Gastroesophageal sphincter (tissue), 4 donors: Measurements from ENCODE around the gene PCDH9. TPM values are rescaled to one million over a fixed set of nuclear protein-coding genes. Genes with fewer than 3 reads are reported as not detected.

ENCODE experiments used
- ATAC-seq: fragments of 150-250 bp; one replicate; pipeline ENCODE4 v1.9.1; 2016; ENCODE audit warnings: mild to moderate bottlenecking, moderate library complexity
- H3K27ac ChIP-seq, 4 donors: fragments of 200-600 bp; sonication (generic) in 3 of 4; 1 replicate in 3 of 4; 2 replicates in 1 of 4; pipeline ENCODE4 v1.5.1; 2016 to 2019
- H3K27me3 ChIP-seq: fragments of 200-600 bp; sonication (generic); one replicate; pipeline ENCODE4 v1.5.1; 2019
- H3K36me3 ChIP-seq, 2 donors: fragments of 200-600 bp; sonication (generic); one replicate each; pipeline ENCODE4 v1.5.1; 2019; ENCODE audit warnings: control low read depth in 1 of 2
- H3K4me1 ChIP-seq, 3 donors: fragments of 200-600 bp; sonication (generic); 1 replicate in 2 of 3; 2 replicates in 1 of 3; pipeline ENCODE4 v1.5.1; 2016 to 2019; ENCODE audit warnings: control low read depth in 2 of 3
- H3K4me3 ChIP-seq, 2 donors: fragments of 200-600 bp; sonication (generic); one replicate each; pipeline ENCODE4 v1.5.1; 2019; ENCODE audit warnings: mild to moderate bottlenecking in 1 of 2, moderate library complexity in 1 of 2
- H3K9me3 ChIP-seq, 3 donors: fragments of 200-600 bp; sonication (generic); one replicate each; pipeline ENCODE4 v1.5.1; 2017 to 2019; ENCODE audit warnings: control low read depth in 2 of 3
- EP300 ChIP-seq: sonication (generic); formaldehyde crosslinking; IDR thresholded peaks from one replicate; pipeline ENCODE4 v1.6.1; 2017; ENCODE audit warnings: antibody characterized with exemption, mild to moderate bottlenecking
- POLR2A ChIP-seq, 2 donors: fragments of 450-650 bp; IDR thresholded peaks; one replicate each; pipeline ENCODE4 v1.6.1; 2017; ENCODE audit warnings: antibody characterized with exemption in 2 of 2, mild to moderate bottlenecking in 2 of 2, moderate library complexity in 1 of 2
- POLR2AphosphoS5 ChIP-seq: sonication (generic); formaldehyde crosslinking; IDR thresholded peaks from one replicate; pipeline ENCODE4 v1.6.1; 2017; ENCODE audit warnings: antibody characterized with exemption
- WGBS, 2 donors: methylation state at CpG; one replicate each; pipeline ENCODE4 v1.1.5; 2018; ENCODE audit warnings: low coverage in 1 of 2; 5-methylcytosine and 5-hydroxymethylcytosine counted together
- total RNA-seq, 4 donors: library from RNA; depleted of rRNA; stranded (reverse); fragments of >200 nt; gene quantifications; one replicate each; pipeline ENCODE4 v1.1.0, GENCODE V29; 2016
- TF ChIP-seq, protein P1 (sequence below), 4 experiments: fragments of 200-600 bp in 2 of 4; fragments of 450-650 bp in 2 of 4; sonication (generic) in 1 of 4; IDR thresholded peaks; one replicate each; pipeline ENCODE4 v1.5.1; 2017 to 2019; ENCODE audit warnings: antibody characterized with exemption in 4 of 4, mild to moderate bottlenecking in 2 of 4, moderate library complexity in 2 of 4

The PCDH9 gene
- total RNA-seq, 4 donors from 2014 or later = 52.9 to 141 (median 56.5) TPM

- Histone ChIP-seq H3K9me3 (no peaks in the 10 kb centered on the region), H3K36me3 (no peaks in the 10 kb centered on the region), H3K4me3 (no peak overlapping the region), H3K27ac (no peak overlapping the region), H3K4me1 (peaks cover 6 to 27% (median 6%) of the 10 kb centered on the region in 3 donors), H3K27me3 (no peaks in the 10 kb centered on the region)
- TF ChIP-seq POLR2AphosphoS5 (no peak), EP300 (no peak), POLR2A (IDR thresholded peaks at IDR 0.05) (no peak)
- TF ChIP-seq, protein P1, sequence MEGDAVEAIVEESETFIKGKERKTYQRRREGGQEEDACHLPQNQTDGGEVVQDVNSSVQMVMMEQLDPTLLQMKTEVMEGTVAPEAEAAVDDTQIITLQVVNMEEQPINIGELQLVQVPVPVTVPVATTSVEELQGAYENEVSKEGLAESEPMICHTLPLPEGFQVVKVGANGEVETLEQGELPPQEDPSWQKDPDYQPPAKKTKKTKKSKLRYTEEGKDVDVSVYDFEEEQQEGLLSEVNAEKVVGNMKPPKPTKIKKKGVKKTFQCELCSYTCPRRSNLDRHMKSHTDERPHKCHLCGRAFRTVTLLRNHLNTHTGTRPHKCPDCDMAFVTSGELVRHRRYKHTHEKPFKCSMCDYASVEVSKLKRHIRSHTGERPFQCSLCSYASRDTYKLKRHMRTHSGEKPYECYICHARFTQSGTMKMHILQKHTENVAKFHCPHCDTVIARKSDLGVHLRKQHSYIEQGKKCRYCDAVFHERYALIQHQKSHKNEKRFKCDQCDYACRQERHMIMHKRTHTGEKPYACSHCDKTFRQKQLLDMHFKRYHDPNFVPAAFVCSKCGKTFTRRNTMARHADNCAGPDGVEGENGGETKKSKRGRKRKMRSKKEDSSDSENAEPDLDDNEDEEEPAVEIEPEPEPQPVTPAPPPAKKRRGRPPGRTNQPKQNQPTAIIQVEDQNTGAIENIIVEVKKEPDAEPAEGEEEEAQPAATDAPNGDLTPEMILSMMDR (IDR thresholded peaks at IDR 0.05) = no peak
- ATAC-seq = no peak
- WGBS, 2 donors = 33 to 53% methylated on average over 1 of the region's 1 CpG
Observed at GRCh38 chr13:67145950-67146349, 84.2 kb downstream of the PCDH9 start.

GRCh38 chr13:67143544-67144115 lies 86.5 kb downstream of the PCDH9 start:
- Histone ChIP-seq H3K9me3 (no peaks in the 10 kb centered on the region), H3K36me3 (no peaks in the 10 kb centered on the region), H3K27ac (no peak overlapping the region), H3K4me3 (no peak overlapping the region), H3K4me1 (peaks cover 6 to 27% (median 6%) of the 10 kb centered on the region in 3 donors), H3K27me3 (no peaks in the 10 kb centered on the region)
- 80 to 91% methylated on average over 4 of the region's 4 CpGs for WGBS, 2 donors
- TF ChIP-seq POLR2AphosphoS5 = no peak
- no peak for TF ChIP-seq EP300
- TF ChIP-seq POLR2A (IDR thresholded peaks at IDR 0.05) = no peak
- TF ChIP-seq, protein P1 (IDR thresholded peaks at IDR 0.05) = no peak
- no peak for ATAC-seq

DNA sequence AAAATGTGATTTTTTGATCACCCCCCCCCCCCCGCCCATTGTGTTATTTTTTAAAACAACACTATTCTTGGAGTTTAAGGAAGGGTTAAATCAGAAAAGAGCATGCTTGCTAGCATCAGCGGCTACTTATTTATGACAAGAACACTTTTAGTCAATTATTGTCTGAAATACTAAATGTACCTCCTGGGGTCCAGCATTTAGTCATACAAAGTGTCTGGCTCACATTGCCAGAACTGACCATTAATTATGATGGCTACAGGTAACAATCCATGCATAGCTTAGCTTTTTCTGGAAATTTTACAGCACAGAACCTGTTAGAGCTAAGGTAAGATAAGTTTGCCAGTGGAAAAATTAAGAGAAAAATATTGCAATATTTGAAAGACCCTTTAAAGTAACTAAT lies 90.1 kb downstream of the PCDH9 start:
- WGBS, 2 donors = 75 to 94% methylated on average over 2 of the region's 2 CpGs
- Histone ChIP-seq H3K27ac (no peak overlapping the region), H3K36me3 (no peaks in the 10 kb centered on the region), H3K4me1 (peaks cover 0 to 11% (median 0%) of the 10 kb centered on the region in 3 donors), H3K4me3 (no peak overlapping the region), H3K9me3 (no peaks in the 10 kb centered on the region), H3K27me3 (no peaks in the 10 kb centered on the region)
- TF ChIP-seq POLR2A (IDR thresholded peaks at IDR 0.05) (no peak), POLR2AphosphoS5 (no peak), EP300 (no peak)
- TF ChIP-seq, protein P1 (IDR thresholded peaks at IDR 0.05) = no peak
- ATAC-seq = no peak

DNA sequence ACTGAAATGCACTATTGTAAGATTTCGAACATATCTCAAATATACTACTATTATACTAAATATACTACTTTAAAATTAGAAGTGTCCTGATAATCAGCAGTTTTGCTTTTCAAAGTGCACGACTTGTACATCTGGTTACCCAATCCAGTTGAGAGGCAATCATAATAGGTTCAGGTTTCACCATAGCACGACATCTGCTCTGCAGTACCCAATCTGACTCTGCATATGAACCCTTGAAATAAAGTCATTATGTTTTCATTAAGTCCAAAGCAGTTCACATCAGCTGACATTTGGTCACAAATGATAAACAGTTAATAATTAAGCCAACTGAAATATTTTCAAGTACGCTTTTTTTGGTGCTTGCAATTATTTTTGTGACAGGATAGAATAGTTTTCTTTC lies 90.6 kb downstream of the PCDH9 start:
- H3K27me3 ChIP-seq = no peaks in the 10 kb centered on the region
- no peak overlapping the region for H3K4me3 ChIP-seq
- H3K27ac ChIP-seq = no peak overlapping the region
- H3K9me3 ChIP-seq = no peaks in the 10 kb centered on the region
- no peaks in the 10 kb centered on the region for H3K36me3 ChIP-seq
- 77 to 90% methylated on average over 4 of the region's 4 CpGs for WGBS, 2 donors
- ATAC-seq = no peak
- peaks cover 0 to 16% (median 0%) of the 10 kb centered on the region in 3 donors for H3K4me1 ChIP-seq
- TF ChIP-seq, protein P1 (IDR thresholded peaks at IDR 0.05) = no peak
- TF ChIP-seq EP300 (no peak), POLR2AphosphoS5 (no peak), POLR2A (IDR thresholded peaks at IDR 0.05) (no peak)

GRCh38 chr13:67138970-67139369 lies 91.2 kb downstream of the PCDH9 start:
- ATAC-seq = no peak
- TF ChIP-seq, protein P1 (IDR thresholded peaks at IDR 0.05) = no peak
- TF ChIP-seq EP300 (no peak), POLR2A (IDR thresholded peaks at IDR 0.05) (no peak), POLR2AphosphoS5 (no peak)
- no peak overlapping the region for H3K4me3 ChIP-seq
- no peak overlapping the region for H3K27ac ChIP-seq
- no peaks in the 10 kb centered on the region for H3K36me3 ChIP-seq
- H3K4me1 ChIP-seq = peaks cover 0 to 22% (median 0%) of the 10 kb centered on the region in 3 donors
- no peaks in the 10 kb centered on the region for H3K27me3 ChIP-seq
- WGBS, 2 donors = 84 to 97% methylated on average over 4 of the region's 4 CpGs
- H3K9me3 ChIP-seq = no peaks in the 10 kb centered on the region
